DND-41 (cell line): ENCODE measurements around the gene PLD6.

Experiments used
- ATAC-seq: fragments of 200-7000 bp; cut with Tn5 transposase; 3 replicates; pipeline ENCODE4 v1.9.1; 2021; ENCODE audit warnings: low read depth; ENCODE audit not compliant: insufficient read depth
- DNase-seq: peaks from one replicate; pipeline ENCODE4 v3.0.0-alpha.2; 2020
- H2AFZ ChIP-seq: 2 replicates; pipeline ENCODE4 v1.6.0; 2012; ENCODE audit warnings: low read depth, low read length
- H3K27ac ChIP-seq: 2 replicates; pipeline ENCODE4 v1.5.1; 2012; ENCODE audit warnings: low read length, inconsistent platforms
- H3K27me3 ChIP-seq: fragments of 200-600 bp; sonication (generic); 2 replicates; pipeline ENCODE4 v1.6.0; 2012; ENCODE audit warnings: low read length, mild to moderate bottlenecking, inconsistent platforms; ENCODE audit not compliant: insufficient read depth, poor library complexity
- H3K36me3 ChIP-seq: 2 replicates; pipeline ENCODE4 v1.5.1; 2012; ENCODE audit warnings: low read length, inconsistent platforms; ENCODE audit not compliant: insufficient read depth
- H3K4me1 ChIP-seq: 2 replicates; pipeline ENCODE4 v1.5.1; 2012; ENCODE audit warnings: mild to moderate bottlenecking, low read length; ENCODE audit not compliant: insufficient read depth
- H3K4me2 ChIP-seq: 2 replicates; pipeline ENCODE4 v1.6.0; 2012; ENCODE audit warnings: mild to moderate bottlenecking, moderate library complexity, low read length, inconsistent platforms; ENCODE audit not compliant: insufficient read depth
- H3K4me3 ChIP-seq, 2 experiments: fragments of 200-600 bp in 1 of 2; shearing (Covaris generic) in 1 of 2; 2 replicates each; pipeline ENCODE4 v1.5.1; 2012 to 2016; ENCODE audit warnings: inconsistent platforms in 2 of 2, low read length in 2 of 2, mild to moderate bottlenecking in 2 of 2, low read depth in 1 of 2, moderate library complexity in 1 of 2
- H3K79me2 ChIP-seq: 2 replicates; pipeline ENCODE4 v1.6.0; 2012; ENCODE audit warnings: low read length, inconsistent platforms; ENCODE audit not compliant: insufficient read depth
- H3K9ac ChIP-seq: 2 replicates; pipeline ENCODE4 v1.6.0; 2012; ENCODE audit warnings: low read depth, mild to moderate bottlenecking, inconsistent platforms, low read length, moderate library complexity
- H3K9me3 ChIP-seq: 2 replicates; pipeline ENCODE4 v1.5.1; 2012; ENCODE audit warnings: low read length, moderate library complexity, mild to moderate bottlenecking, inconsistent platforms; ENCODE audit not compliant: insufficient read depth, severe bottlenecking
- H4K20me1 ChIP-seq: 2 replicates; pipeline ENCODE4 v1.6.0; 2012; ENCODE audit warnings: low read length; ENCODE audit not compliant: insufficient read depth
- CTCF ChIP-seq: IDR thresholded peaks from 2 replicates; pipeline ENCODE4 v1.5.1; 2012; ENCODE audit warnings: borderline replicate concordance, low read length, moderate library complexity, mild to moderate bottlenecking; ENCODE audit not compliant: poor library complexity, severe bottlenecking; ENCODE audit errors: extremely low read depth
- EZH2 ChIP-seq: IDR thresholded peaks from 3 replicates; pipeline ENCODE4 v1.6.1; 2012; ENCODE audit warnings: borderline replicate concordance, low read depth, mild to moderate bottlenecking, moderate library complexity, low read length, inconsistent platforms; ENCODE audit not compliant: severe bottlenecking

Gene PLD6

GRCh38 chr17:17252149-17252661 is 46.1 kb upstream of the PLD6 start:
- no peak for TF ChIP-seq EZH2
- TF ChIP-seq CTCF, result no peak
- Histone ChIP-seq H3K4me2 (no peak overlapping the region), H3K27me3 (no peaks in the 10 kb centered on the region), H3K4me1 (no peaks in the 10 kb centered on the region), H3K9me3 (no peaks in the 10 kb centered on the region), H3K79me2 (no peaks in the 10 kb centered on the region; the same call in 1 of the 2 replicates), H3K4me3 (no peak overlapping the region), H2AFZ (no peak overlapping the region), H4K20me1 (no peaks in the 10 kb centered on the region), H3K9ac (no peak overlapping the region), H3K36me3 (peaks cover 93% of the 10 kb centered on the region), H3K27ac (no peak overlapping the region)
- no peak for ATAC-seq
- no peak for DNase-seq

GRCh38 chr17:17246879-17247278 is 40.7 kb upstream of the PLD6 start:
- H3K9me3 ChIP-seq, result no peaks in the 10 kb centered on the region
- no peak overlapping the region for H3K4me3 ChIP-seq
- no peak overlapping the region for H3K9ac ChIP-seq
- H3K27me3 ChIP-seq, result no peaks in the 10 kb centered on the region
- H4K20me1 ChIP-seq, result no peaks in the 10 kb centered on the region
- DNase-seq (no peak), ATAC-seq (no peak)
- no peaks in the 10 kb centered on the region for H3K4me1 ChIP-seq
- no peaks in the 10 kb centered on the region for H3K79me2 ChIP-seq
- no peak overlapping the region for H3K27ac ChIP-seq
- peaks cover 64% of the 10 kb centered on the region for H3K36me3 ChIP-seq
- H2AFZ ChIP-seq, result no peak overlapping the region
- TF ChIP-seq CTCF (no peak), EZH2 (no peak)
- H3K4me2 ChIP-seq, result no peak overlapping the region

- H3K9ac ChIP-seq, result no peak overlapping the region
- H3K79me2 ChIP-seq, result no peaks in the 10 kb centered on the region
- H2AFZ ChIP-seq, result no peak overlapping the region
- H3K4me2 ChIP-seq, result no peak overlapping the region
- DNase-seq, result no peak
- ATAC-seq, result no peak
- no peak overlapping the region for H3K27ac ChIP-seq
- H3K4me1 ChIP-seq, result peaks cover 8% of the 10 kb centered on the region
- no peaks in the 10 kb centered on the region for H3K9me3 ChIP-seq
- H3K4me3 ChIP-seq, result no peak overlapping the region
- no peak for TF ChIP-seq EZH2
- TF ChIP-seq CTCF, result no peak
- H3K27me3 ChIP-seq, result no peaks in the 10 kb centered on the region
- H3K36me3 ChIP-seq, result peaks cover 29% of the 10 kb centered on the region
- H4K20me1 ChIP-seq, result no peaks in the 10 kb centered on the region
Measured at GRCh38 chr17:17243163-17243562, 37.0 kb upstream of the PLD6 start.

- H3K4me3 ChIP-seq, result no peak overlapping the region
Measured at GRCh38 chr17:17242246-17242645, 36.1 kb upstream of the PLD6 start.

More at GRCh38 chr17:17242246-17242645, 36.1 kb upstream of the PLD6 start:
- no peaks in the 10 kb centered on the region for H3K9me3 ChIP-seq
- no peaks in the 10 kb centered on the region for H3K27me3 ChIP-seq
- H3K79me2 ChIP-seq, result no peaks in the 10 kb centered on the region
- ATAC-seq, result no peak
- H3K4me1 ChIP-seq, result peaks cover 11% of the 10 kb centered on the region
- H3K9ac ChIP-seq, result no peak overlapping the region
- H4K20me1 ChIP-seq, result no peaks in the 10 kb centered on the region
- no peak for DNase-seq
- H3K36me3 ChIP-seq, result peaks cover 20% of the 10 kb centered on the region
- H2AFZ ChIP-seq, result no peak overlapping the region
- TF ChIP-seq CTCF (no peak), EZH2 (no peak)
- no peak overlapping the region for H3K4me2 ChIP-seq
- no peak overlapping the region for H3K27ac ChIP-seq
